Osteoblast (primary cell): ENCODE measurements around the gene KIAA1755. TPM values are rescaled to one million over a fixed set of nuclear protein-coding genes. Genes with fewer than 3 reads are reported as not detected.

Experiments
- DNase-seq: peaks from one replicate; pipeline ENCODE4 v3.0.0; 2011; ENCODE audit warnings: low spot score, mixed read lengths; ENCODE audit not compliant: insufficient read length; ENCODE audit errors: missing footprints
- H2AFZ ChIP-seq: 2 replicates; pipeline ENCODE4 v1.6.0; 2011; ENCODE audit warnings: mild to moderate bottlenecking, low read length
- H3K27ac ChIP-seq: 2 replicates; pipeline ENCODE4 v1.5.1; 2011; ENCODE audit warnings: mild to moderate bottlenecking, low read depth, low read length, moderate library complexity
- H3K27me3 ChIP-seq: 2 replicates; pipeline ENCODE4 v1.6.0; 2012; ENCODE audit warnings: mild to moderate bottlenecking, control low read depth, inconsistent platforms, low read length, moderate library complexity; ENCODE audit not compliant: insufficient read depth
- H3K36me3 ChIP-seq: 2 replicates; pipeline ENCODE4 v1.5.1; 2011; ENCODE audit warnings: mild to moderate bottlenecking, low read length, control low read depth, moderate library complexity; ENCODE audit not compliant: insufficient read depth
- H3K4me1 ChIP-seq: 2 replicates; pipeline ENCODE4 v1.5.1; 2011; ENCODE audit warnings: mild to moderate bottlenecking, low read length, control low read depth, moderate library complexity; ENCODE audit not compliant: insufficient read depth
- H3K4me2 ChIP-seq: 2 replicates; pipeline ENCODE4 v1.6.0; 2011; ENCODE audit warnings: mild to moderate bottlenecking, low read length; ENCODE audit not compliant: insufficient read depth
- H3K4me3 ChIP-seq: fragments of 200-600 bp; sonication (generic); 3 replicates; pipeline ENCODE4 v1.5.1; 2012; ENCODE audit warnings: mild to moderate bottlenecking, low read length, inconsistent platforms; ENCODE audit not compliant: insufficient read depth
- H3K79me2 ChIP-seq: 2 replicates; pipeline ENCODE4 v1.6.0; 2012; ENCODE audit warnings: mild to moderate bottlenecking, low read length, control low read depth, inconsistent platforms; ENCODE audit not compliant: insufficient read depth
- H3K9me3 ChIP-seq: 2 replicates; pipeline ENCODE4 v1.5.1; 2011; ENCODE audit warnings: low read depth, low read length, control low read depth
- H4K20me1 ChIP-seq: 2 replicates; pipeline ENCODE4 v1.6.0; 2012; ENCODE audit warnings: mild to moderate bottlenecking, low read length, control low read depth; ENCODE audit not compliant: insufficient read depth
- total RNA-seq: library from RNA; depleted of rRNA; stranded (reverse); fragments of >200 nt; gene quantifications from 2 replicates; pipeline ENCODE4 v1.2.3, GENCODE V29; 2012
- TF ChIP-seq, protein P1 (sequence below): IDR thresholded peaks from 2 replicates; pipeline ENCODE4 v1.5.1; 2011; ENCODE audit warnings: mild to moderate bottlenecking, low read depth, low read length, moderate library complexity; ENCODE audit errors: extremely low read depth

The KIAA1755 gene
- total RNA-seq, 1 donor = 2.5 TPM

DNA sequence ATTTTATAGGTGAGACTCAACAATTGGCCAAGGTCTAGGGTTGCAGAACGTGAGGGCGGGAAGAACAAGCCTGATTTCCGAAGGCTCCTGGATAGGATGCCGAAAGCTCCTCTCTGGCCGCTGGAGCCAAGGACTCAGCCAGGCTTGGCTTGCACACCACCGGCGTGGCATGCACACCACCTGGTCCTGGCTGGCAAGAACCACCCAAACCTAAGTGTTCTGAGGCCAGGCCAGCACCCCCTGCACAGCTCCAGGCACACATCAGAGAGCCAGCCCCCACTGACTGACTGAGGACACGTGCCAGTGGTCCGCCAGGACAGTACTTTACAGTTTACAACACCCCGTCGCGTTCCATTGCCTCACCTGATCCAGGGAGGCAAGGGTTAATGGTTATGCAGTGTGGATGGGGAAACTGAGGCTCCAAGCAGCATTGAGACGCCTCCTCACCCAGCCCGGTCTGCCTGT, 95.9 kb downstream of the KIAA1755 start:
- DNase-seq = no peak
- Histone ChIP-seq H4K20me1 (peaks cover 9% of the 10 kb centered on the region), H3K9me3 (no peaks in the 10 kb centered on the region), H3K27me3 (no peaks in the 10 kb centered on the region), H3K4me1 (peaks cover 66% of the 10 kb centered on the region), H3K79me2 (peaks cover 29% of the 10 kb centered on the region), H3K4me3 (peak overlapping the region; percentile 77), H2AFZ (no peak overlapping the region), H3K4me2 (peak overlapping the region; percentile 96), H3K27ac (peak overlapping the region; percentile 24), H3K36me3 (peaks cover 27% of the 10 kb centered on the region)
- TF ChIP-seq, protein P1, sequence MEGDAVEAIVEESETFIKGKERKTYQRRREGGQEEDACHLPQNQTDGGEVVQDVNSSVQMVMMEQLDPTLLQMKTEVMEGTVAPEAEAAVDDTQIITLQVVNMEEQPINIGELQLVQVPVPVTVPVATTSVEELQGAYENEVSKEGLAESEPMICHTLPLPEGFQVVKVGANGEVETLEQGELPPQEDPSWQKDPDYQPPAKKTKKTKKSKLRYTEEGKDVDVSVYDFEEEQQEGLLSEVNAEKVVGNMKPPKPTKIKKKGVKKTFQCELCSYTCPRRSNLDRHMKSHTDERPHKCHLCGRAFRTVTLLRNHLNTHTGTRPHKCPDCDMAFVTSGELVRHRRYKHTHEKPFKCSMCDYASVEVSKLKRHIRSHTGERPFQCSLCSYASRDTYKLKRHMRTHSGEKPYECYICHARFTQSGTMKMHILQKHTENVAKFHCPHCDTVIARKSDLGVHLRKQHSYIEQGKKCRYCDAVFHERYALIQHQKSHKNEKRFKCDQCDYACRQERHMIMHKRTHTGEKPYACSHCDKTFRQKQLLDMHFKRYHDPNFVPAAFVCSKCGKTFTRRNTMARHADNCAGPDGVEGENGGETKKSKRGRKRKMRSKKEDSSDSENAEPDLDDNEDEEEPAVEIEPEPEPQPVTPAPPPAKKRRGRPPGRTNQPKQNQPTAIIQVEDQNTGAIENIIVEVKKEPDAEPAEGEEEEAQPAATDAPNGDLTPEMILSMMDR = no peak

DNA sequence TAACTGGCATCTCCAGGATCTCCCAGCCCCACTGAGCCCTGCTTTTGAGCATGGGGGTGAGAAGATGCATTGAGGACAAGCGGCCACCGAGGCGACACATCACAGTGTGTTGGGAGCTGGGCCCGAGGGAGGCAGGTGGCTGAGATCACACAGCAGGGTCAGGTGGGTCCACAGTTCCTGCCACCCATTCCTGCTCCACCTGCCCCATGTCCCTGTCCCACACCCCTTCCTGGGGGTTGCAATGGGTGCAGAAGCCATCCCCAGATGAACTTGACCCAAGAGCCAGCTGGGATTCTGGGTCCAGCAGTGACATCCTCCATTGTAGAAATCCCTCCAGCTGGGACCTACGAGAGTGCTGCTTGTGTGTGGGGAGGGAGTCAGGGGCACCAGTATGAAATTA, 96.5 kb downstream of the KIAA1755 start:
- peak overlapping the region; percentile 24 for H3K27ac ChIP-seq
- H4K20me1 ChIP-seq = peaks cover 10% of the 10 kb centered on the region
- peaks cover 68% of the 10 kb centered on the region for H3K4me1 ChIP-seq
- TF ChIP-seq, protein P1 = no peak
- no peak overlapping the region for H2AFZ ChIP-seq
- H3K4me2 ChIP-seq = peak overlapping the region; percentile 96
- peaks cover 29% of the 10 kb centered on the region for H3K79me2 ChIP-seq
- H3K9me3 ChIP-seq = no peaks in the 10 kb centered on the region
- H3K36me3 ChIP-seq = peaks cover 33% of the 10 kb centered on the region
- no peaks in the 10 kb centered on the region for H3K27me3 ChIP-seq
- DNase-seq = no peak
- peak overlapping the region; percentile 77 for H3K4me3 ChIP-seq

DNA sequence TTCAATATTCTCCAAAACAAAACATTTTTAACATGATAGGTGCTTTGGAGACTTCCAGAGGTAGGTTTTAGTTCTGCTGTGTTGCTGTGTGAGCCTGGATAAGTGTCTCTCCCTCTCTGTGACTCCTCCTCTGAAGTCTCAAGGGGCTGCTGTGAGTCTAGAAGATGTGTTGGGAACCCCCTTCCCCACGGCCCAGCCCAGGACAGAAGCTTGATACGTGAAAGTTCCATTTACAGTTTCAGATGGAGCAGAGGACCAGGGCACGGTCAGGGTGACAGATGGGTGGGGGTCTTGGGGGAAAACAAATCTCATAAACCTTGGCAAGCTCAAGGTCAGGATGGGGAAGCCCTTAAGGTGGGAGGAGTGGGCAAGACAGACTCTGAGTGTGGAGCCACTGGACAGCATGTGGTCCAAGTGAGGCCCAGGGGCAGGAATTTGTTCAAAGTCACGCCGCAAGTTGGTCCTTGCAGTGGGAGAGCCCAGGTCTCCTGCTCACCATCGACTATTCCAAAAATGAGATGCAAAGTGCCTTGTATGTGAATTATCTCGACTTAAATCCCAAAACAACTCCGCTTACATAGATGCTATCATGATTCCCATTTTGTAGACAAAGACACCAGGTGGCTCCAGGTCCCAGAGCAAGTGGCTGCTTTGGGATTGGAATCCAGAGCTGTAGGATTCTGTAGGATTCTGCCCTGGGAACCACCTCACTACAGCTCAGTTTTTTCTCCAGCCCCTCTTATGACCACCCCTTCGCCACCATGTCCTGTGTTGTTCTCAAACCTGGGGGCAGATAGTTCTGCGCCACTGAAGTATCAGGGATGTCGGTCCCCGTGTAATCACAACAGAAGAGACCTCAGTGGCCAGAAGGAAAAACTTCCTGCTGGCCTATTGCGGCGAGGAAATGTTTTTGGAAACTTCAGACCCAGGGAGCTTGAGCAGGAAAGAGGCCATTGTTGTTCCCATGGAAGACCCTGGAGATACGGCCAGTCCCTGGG, 97.4 kb downstream of the KIAA1755 start:
- H3K79me2 ChIP-seq = peaks cover 29% of the 10 kb centered on the region
- no peaks in the 10 kb centered on the region for H3K27me3 ChIP-seq
- no peak overlapping the region for H2AFZ ChIP-seq
- H3K36me3 ChIP-seq = peaks cover 42% of the 10 kb centered on the region
- H3K4me3 ChIP-seq = peak overlapping the region; percentile 77
- H3K4me1 ChIP-seq = peaks cover 62% of the 10 kb centered on the region
- H4K20me1 ChIP-seq = peaks cover 10% of the 10 kb centered on the region
- peak overlapping the region; percentile 96 for H3K4me2 ChIP-seq
- DNase-seq = no peak
- peak overlapping the region; percentile 24 for H3K27ac ChIP-seq
- H3K9me3 ChIP-seq = no peaks in the 10 kb centered on the region
- TF ChIP-seq, protein P1 = no peak

DNA sequence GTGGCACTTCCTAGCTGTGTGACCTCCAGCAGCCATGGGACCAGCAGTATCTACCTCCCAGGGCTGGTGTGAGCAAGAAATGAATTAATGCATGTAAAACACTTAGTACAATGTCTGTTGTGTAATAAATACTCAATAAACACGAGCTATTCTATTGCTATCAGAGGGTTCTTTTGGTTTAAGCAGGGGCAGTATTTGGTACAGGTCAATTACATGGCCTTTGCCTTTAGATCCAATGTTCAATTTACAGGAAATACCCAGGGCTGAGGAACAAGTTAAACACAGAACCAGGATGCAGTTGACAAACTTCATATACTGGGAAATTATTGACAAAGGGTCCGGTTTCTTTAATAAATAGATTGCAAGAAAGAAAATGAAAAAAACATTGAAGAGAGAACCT, 98.4 kb downstream of the KIAA1755 start:
- DNase-seq = no peak
- Histone ChIP-seq H3K4me3 (no peak overlapping the region), H4K20me1 (peaks cover 10% of the 10 kb centered on the region), H3K4me2 (peak overlapping the region; percentile 14), H3K9me3 (no peaks in the 10 kb centered on the region), H3K79me2 (peaks cover 29% of the 10 kb centered on the region), H3K27me3 (no peaks in the 10 kb centered on the region), H3K4me1 (peaks cover 62% of the 10 kb centered on the region), H3K36me3 (peaks cover 52% of the 10 kb centered on the region), H2AFZ (no peak overlapping the region), H3K27ac (no peak overlapping the region)
- TF ChIP-seq, protein P1 = no peak
